HepG2 (cell line): ENCODE data around the gene SLC38A3.

Experiments used
- CTCF ChIP-seq: sonication (generic); formaldehyde crosslinking; IDR thresholded peaks from 2 replicates; pipeline ENCODE4 v1.5.0; 2020; ENCODE audit warnings: mild to moderate bottlenecking, missing genetic modification reagents, moderate library complexity
- DNMT3B ChIP-seq: conservative IDR thresholded peaks from 2 replicates; pipeline ENCODE4 v1.6.1; 2016; ENCODE audit warnings: missing biosample characterization, control low read depth
- ELF1 ChIP-seq: sonication (generic); formaldehyde crosslinking; IDR thresholded peaks from 2 replicates; pipeline ENCODE4 v1.4.0; 2020; ENCODE audit warnings: missing genetic modification reagents
- FIP1L1 ChIP-seq: fragments of 200-400 bp; formaldehyde crosslinking; IDR thresholded peaks from 2 replicates; pipeline ENCODE4 v1.6.1; 2018; ENCODE audit warnings: low read depth, mild to moderate bottlenecking, low read length, moderate library complexity, borderline replicate concordance; ENCODE audit not compliant: insufficient read depth
- FOXP1 ChIP-seq, 2 experiments: fragments of 450-650 bp in 1 of 2; IDR thresholded peaks; 2 replicates each; pipeline ENCODE4 v1.6.1; 2017 to 2018; ENCODE audit warnings: antibody characterized with exemption in 1 of 2
- POLR2AphosphoS5 ChIP-seq: IDR thresholded peaks from 2 replicates; pipeline ENCODE4 v1.6.1; 2012; ENCODE audit warnings: low read depth, low read length
- POLR2G ChIP-seq: fragments of 200-400 bp; formaldehyde crosslinking; IDR thresholded peaks from 2 replicates; pipeline ENCODE4 v1.6.1; 2018; ENCODE audit warnings: mild to moderate bottlenecking, low read depth, low read length, moderate library complexity
- SETDB1 ChIP-seq: sonication (generic); formaldehyde crosslinking; IDR thresholded peaks from 2 replicates; pipeline ENCODE4 v1.5.1; 2020; ENCODE audit warnings: missing genetic modification reagents, mild to moderate bottlenecking, borderline replicate concordance
- ZBTB39 ChIP-seq: sonication (generic); formaldehyde crosslinking; IDR thresholded peaks from 2 replicates; pipeline ENCODE4 v1.5.0; 2020; ENCODE audit warnings: missing genetic modification reagents
- ZNF143 ChIP-seq: sonication (generic); formaldehyde crosslinking; IDR thresholded peaks from 2 replicates; pipeline ENCODE4 v1.4.0; 2020; ENCODE audit warnings: missing genetic modification reagents
- ZNF282 ChIP-seq: fragments of 450-650 bp; IDR thresholded peaks from 2 replicates; pipeline ENCODE4 v1.6.1; 2018; ENCODE audit not compliant: partially characterized antibody
- ZNF660 ChIP-seq: sonication (generic); formaldehyde crosslinking; IDR thresholded peaks from 2 replicates; pipeline ENCODE4 v1.5.1; 2020; ENCODE audit warnings: mild to moderate bottlenecking, low read depth, missing genetic modification reagents, borderline replicate concordance
- TF ChIP-seq, protein P1 (sequence below): sonication (generic); formaldehyde crosslinking; IDR thresholded peaks from one replicate; pipeline ENCODE4 v1.5.1; 2020; ENCODE audit warnings: mild to moderate bottlenecking, missing genetic modification reagents; ENCODE audit errors: not compliant biosample characterization

- TF ChIP-seq ZNF282 (no peak), FIP1L1 (no peak), ZNF143 (CRISPR knock-in tag) (no peak), CTCF (CRISPR knock-in tag) (no peak), FOXP1 (IDR thresholded peaks at IDR 0.05) (no peak), FOXP1 (CRISPR knock-in tag; IDR thresholded peaks at IDR 0.05) (no peak), POLR2G (no peak), ZBTB39 (CRISPR knock-in tag) (no peak), ELF1 (no peak), SETDB1 (CRISPR knock-in tag) (no peak), ZNF660 (CRISPR knock-in tag) (no peak), DNMT3B (CRISPR knock-in tag) (no peak), POLR2AphosphoS5 (no peak)
- TF ChIP-seq, protein P1, sequence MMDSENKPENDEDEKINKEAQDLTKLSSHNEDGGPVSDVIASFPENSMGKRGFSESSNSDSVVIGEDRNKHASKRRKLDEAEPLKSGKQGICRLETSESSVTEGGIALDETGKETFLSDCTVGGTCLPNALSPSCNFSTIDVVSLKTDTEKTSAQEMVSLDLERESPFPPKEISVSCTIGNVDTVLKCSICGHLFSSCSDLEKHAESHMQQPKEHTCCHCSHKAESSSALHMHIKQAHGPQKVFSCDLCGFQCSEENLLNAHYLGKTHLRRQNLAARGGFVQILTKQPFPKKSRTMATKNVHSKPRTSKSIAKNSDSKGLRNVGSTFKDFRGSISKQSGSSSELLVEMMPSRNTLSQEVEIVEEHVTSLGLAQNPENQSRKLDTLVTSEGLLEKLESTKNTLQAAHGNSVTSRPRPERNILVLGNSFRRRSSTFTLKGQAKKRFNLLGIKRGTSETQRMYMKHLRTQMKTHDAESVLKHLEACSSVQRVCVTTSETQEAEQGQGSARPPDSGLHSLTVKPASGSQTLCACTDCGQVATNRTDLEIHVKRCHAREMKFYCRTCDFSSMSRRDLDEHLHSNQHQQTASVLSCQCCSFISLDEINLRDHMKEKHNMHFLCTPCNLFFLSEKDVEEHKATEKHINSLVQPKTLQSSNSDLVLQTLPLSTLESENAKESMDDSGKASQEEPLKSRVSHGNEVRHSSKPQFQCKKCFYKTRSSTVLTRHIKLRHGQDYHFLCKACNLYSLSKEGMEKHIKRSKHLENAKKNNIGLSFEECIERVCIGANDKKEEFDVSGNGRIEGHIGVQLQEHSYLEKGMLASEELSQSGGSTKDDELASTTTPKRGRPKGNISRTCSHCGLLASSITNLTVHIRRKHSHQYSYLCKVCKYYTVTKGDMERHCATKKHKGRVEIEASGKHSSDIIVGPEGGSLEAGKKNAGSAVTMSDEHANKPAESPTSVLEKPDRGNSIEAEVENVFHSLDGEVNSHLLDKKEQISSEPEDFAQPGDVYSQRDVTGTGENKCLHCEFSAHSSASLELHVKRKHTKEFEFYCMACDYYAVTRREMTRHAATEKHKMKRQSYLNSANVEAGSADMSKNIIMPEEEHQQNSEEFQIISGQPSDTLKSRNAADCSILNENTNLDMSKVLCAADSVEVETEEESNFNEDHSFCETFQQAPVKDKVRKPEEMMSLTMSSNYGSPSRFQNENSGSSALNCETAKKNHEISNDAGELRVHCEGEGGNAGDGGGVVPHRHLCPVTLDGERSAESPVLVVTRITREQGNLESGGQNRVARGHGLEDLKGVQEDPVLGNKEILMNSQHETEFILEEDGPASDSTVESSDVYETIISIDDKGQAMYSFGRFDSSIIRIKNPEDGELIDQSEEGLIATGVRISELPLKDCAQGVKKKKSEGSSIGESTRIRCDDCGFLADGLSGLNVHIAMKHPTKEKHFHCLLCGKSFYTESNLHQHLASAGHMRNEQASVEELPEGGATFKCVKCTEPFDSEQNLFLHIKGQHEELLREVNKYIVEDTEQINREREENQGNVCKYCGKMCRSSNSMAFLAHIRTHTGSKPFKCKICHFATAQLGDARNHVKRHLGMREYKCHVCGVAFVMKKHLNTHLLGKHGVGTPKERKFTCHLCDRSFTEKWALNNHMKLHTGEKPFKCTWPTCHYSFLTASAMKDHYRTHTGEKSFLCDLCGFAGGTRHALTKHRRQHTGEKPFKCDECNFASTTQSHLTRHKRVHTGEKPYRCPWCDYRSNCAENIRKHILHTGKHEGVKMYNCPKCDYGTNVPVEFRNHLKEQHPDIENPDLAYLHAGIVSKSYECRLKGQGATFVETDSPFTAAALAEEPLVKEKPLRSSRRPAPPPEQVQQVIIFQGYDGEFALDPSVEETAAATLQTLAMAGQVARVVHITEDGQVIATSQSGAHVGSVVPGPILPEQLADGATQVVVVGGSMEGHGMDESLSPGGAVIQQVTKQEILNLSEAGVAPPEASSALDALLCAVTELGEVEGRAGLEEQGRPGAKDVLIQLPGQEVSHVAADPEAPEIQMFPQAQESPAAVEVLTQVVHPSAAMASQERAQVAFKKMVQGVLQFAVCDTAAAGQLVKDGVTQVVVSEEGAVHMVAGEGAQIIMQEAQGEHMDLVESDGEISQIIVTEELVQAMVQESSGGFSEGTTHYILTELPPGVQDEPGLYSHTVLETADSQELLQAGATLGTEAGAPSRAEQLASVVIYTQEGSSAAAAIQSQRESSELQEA (CRISPR knock-in tag), result no peak
Measured at GRCh38 chr3:50169858-50170257, 35.2 kb upstream of the SLC38A3 start.
